OCI-LY3 (cell line): Measurements from ENCODE around the gene HOXA5.

Experiments
- H2AFZ ChIP-seq: fragments of 200-600, 300-600 bp; shearing (Covaris generic); 2 replicates; pipeline ENCODE4 v1.6.0; 2014; ENCODE audit warnings: antibody characterized with exemption, low read depth, low read length
- H3K27ac ChIP-seq: fragments of 200-600, 300-600 bp; sonication (generic); 2 replicates; pipeline ENCODE4 v1.5.1; 2014; ENCODE audit warnings: mild to moderate bottlenecking, low read length, moderate library complexity, mixed read lengths
- H3K27me3 ChIP-seq: fragments of 200-600, 300-600 bp; sonication (generic); 2 replicates; pipeline ENCODE4 v1.6.1; 2014; ENCODE audit warnings: low read depth, low read length, mixed read lengths
- H3K36me3 ChIP-seq: fragments of 200-600, 300-600 bp; sonication (generic); replicated peaks from 2 replicates; pipeline ENCODE3; 2014; ENCODE audit warnings: low read depth, low read length, mixed read lengths
- H3K4me1 ChIP-seq: fragments of 300-600, 200-600 bp; sonication (generic); 2 replicates; pipeline ENCODE4 v1.6.1; 2014; ENCODE audit warnings: low read length, mixed read lengths
- H3K4me2 ChIP-seq: fragments of 200-600, 300-600 bp; sonication (generic); 2 replicates; pipeline ENCODE4 v1.6.1; 2014; ENCODE audit warnings: low read length, mixed read lengths
- H3K4me3 ChIP-seq: fragments of 300-600, 200-600 bp; sonication (generic); 2 replicates; pipeline ENCODE4 v1.5.1; 2014; ENCODE audit warnings: antibody characterized with exemption, mild to moderate bottlenecking, low read length, moderate library complexity
- H3K79me2 ChIP-seq: fragments of 300-600, 200-600 bp; shearing (Covaris generic); 2 replicates; pipeline ENCODE4 v1.6.1; 2014; ENCODE audit warnings: mild to moderate bottlenecking, low read length, mixed read lengths
- H3K9ac ChIP-seq: fragments of 300-600, 200-600 bp; shearing (Covaris generic); 2 replicates; pipeline ENCODE4 v1.6.0; 2014; ENCODE audit warnings: mild to moderate bottlenecking, low read length, moderate library complexity
- H3K9me3 ChIP-seq: fragments of 200-600, 300-600 bp; shearing (Covaris generic); 2 replicates; pipeline ENCODE4 v1.6.1; 2014; ENCODE audit warnings: low read length, mixed read lengths; ENCODE audit not compliant: insufficient read depth
- H4K20me1 ChIP-seq: fragments of 200-600, 300-600 bp; sonication (generic); 2 replicates; pipeline ENCODE4 v1.6.1; 2016; ENCODE audit warnings: low read length, mixed read lengths; ENCODE audit not compliant: insufficient read depth
- EZH2phosphoT487 ChIP-seq: fragments of 200-600 bp; shearing (Covaris generic); IDR thresholded peaks from 2 replicates; pipeline ENCODE4 v1.6.1; 2018; ENCODE audit warnings: antibody characterized with exemption, mixed run types, low read depth
- TF ChIP-seq, protein P1 (sequence below): fragments of 200-600, 300-600 bp; sonication (generic); IDR thresholded peaks from 2 replicates; pipeline ENCODE4 v1.5.1; 2014; ENCODE audit warnings: antibody characterized with exemption, low read length, low read depth

HOXA5 gene

DNA sequence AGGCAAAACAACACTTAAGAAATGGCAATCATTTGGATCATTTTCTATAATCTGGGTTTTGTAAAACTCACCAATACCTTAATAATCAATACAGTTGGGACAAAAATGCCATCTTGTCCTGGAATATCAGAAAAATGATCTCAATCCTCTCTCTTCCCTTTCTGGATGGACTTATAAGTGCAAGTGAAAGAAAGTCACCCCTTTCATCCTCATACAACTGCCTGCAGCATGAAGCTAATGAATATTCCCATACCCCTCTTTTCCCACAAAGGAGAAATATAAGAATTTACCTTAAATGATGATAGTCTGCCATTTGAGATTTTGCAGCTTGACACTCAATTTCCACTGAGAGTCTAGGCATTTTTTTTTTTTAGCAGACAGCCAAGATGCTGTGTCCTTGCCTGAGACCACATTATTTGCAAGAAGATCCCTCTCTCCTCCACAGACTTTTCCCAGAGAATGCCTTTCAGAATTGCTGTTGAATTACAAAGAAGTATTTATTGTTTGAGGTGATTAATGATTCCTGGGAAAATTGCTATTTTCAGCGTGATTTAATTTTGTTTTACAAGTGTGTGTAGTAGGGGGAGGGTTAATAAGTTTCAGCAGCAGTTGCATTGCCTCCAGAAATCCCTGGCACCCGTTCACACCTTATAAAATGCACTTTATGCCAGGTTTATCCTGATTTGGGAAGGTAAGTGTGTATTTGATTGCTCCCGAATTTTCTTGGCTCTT, 16.7 kb downstream of the HOXA5 start:
- Histone ChIP-seq H3K27me3 (no peaks in the 10 kb centered on the region; the same call in 1 of the 2 replicates), H3K79me2 (no peaks in the 10 kb centered on the region), H3K4me3 (no peak overlapping the region), H3K9me3 (no peaks in the 10 kb centered on the region), H3K27ac (no peak overlapping the region), H4K20me1 (no peaks in the 10 kb centered on the region), H2AFZ (no peak overlapping the region), H3K36me3 (no peaks in the 10 kb centered on the region), H3K4me1 (no peaks in the 10 kb centered on the region), H3K9ac (no peak overlapping the region), H3K4me2 (no peak overlapping the region)
- TF ChIP-seq EZH2phosphoT487, result no peak
- TF ChIP-seq, protein P1, sequence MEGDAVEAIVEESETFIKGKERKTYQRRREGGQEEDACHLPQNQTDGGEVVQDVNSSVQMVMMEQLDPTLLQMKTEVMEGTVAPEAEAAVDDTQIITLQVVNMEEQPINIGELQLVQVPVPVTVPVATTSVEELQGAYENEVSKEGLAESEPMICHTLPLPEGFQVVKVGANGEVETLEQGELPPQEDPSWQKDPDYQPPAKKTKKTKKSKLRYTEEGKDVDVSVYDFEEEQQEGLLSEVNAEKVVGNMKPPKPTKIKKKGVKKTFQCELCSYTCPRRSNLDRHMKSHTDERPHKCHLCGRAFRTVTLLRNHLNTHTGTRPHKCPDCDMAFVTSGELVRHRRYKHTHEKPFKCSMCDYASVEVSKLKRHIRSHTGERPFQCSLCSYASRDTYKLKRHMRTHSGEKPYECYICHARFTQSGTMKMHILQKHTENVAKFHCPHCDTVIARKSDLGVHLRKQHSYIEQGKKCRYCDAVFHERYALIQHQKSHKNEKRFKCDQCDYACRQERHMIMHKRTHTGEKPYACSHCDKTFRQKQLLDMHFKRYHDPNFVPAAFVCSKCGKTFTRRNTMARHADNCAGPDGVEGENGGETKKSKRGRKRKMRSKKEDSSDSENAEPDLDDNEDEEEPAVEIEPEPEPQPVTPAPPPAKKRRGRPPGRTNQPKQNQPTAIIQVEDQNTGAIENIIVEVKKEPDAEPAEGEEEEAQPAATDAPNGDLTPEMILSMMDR, result no peak

DNA sequence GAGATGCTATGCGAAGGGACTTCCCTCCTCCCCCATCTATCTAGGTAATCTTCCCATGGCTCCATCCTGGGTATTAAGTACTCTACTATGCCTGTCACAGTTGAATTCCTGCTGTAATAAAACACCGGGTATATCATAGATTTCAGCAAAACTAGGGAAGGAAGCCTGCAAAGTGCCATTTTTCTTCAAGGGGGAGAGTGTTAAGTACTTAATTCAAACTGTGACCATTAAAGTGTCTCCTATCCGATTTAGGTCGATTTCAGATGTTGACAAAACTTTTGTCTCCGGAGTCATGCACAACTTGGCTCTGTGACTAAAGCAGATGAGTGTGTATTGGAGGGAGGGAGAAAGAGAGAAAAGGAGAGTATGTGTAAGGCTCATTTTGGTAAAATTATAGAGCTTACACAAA, 17.5 kb downstream of the HOXA5 start:
- Histone ChIP-seq H3K36me3 (no peaks in the 10 kb centered on the region), H3K79me2 (no peaks in the 10 kb centered on the region), H3K4me2 (no peak overlapping the region), H3K27ac (no peak overlapping the region), H4K20me1 (no peaks in the 10 kb centered on the region), H2AFZ (no peak overlapping the region), H3K4me3 (no peak overlapping the region), H3K9ac (no peak overlapping the region), H3K4me1 (no peaks in the 10 kb centered on the region), H3K9me3 (no peaks in the 10 kb centered on the region), H3K27me3 (no peaks in the 10 kb centered on the region; the same call in 1 of the 2 replicates)
- no peak for TF ChIP-seq EZH2phosphoT487
- TF ChIP-seq, protein P1, result no peak

DNA sequence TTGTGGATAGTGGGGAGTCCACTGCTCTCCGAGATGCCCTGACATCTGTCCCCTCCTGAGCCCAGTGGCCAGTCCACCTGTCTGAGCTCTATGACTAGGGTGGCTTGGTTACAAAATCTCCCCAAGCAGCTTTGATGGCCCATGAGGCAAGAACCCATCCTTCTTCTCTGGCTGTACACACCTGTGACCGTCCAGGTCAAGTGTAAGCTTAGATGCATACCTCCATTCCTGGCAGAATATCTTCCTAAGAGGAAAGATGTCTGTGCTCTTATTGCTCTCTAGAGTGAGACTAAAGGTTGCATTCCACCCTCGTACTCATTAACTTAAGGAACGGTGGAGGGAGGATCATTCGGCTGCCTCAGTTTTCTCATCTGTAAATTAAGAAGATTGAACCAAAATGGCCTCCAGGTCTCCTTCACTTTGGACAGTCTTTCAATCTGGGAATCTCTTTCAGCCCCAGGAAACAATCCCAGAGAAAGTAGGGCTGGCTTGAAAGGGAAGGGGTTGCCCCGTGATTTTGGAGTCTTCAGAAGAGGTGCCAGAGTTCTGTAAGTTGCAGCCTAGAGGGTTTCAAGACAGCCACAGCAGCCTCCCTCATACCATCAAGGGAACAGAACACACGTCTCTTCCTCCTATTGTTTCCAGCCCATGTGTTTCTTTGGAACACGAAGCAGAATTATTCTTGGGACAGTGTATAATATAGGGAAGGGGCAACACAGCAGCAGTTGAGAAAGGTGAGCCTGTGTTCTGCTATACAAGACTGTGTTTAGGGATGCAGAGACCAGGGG, 18.4 kb downstream of the HOXA5 start:
- Histone ChIP-seq H3K79me2 (no peaks in the 10 kb centered on the region), H3K9me3 (no peaks in the 10 kb centered on the region), H3K36me3 (no peaks in the 10 kb centered on the region), H4K20me1 (no peaks in the 10 kb centered on the region), H3K27ac (no peak overlapping the region), H3K4me3 (no peak overlapping the region), H3K4me1 (no peaks in the 10 kb centered on the region), H3K9ac (no peak overlapping the region), H3K4me2 (no peak overlapping the region), H3K27me3 (no peaks in the 10 kb centered on the region; the same call in 1 of the 2 replicates), H2AFZ (no peak overlapping the region)
- TF ChIP-seq, protein P1, result no peak
- no peak for TF ChIP-seq EZH2phosphoT487

DNA sequence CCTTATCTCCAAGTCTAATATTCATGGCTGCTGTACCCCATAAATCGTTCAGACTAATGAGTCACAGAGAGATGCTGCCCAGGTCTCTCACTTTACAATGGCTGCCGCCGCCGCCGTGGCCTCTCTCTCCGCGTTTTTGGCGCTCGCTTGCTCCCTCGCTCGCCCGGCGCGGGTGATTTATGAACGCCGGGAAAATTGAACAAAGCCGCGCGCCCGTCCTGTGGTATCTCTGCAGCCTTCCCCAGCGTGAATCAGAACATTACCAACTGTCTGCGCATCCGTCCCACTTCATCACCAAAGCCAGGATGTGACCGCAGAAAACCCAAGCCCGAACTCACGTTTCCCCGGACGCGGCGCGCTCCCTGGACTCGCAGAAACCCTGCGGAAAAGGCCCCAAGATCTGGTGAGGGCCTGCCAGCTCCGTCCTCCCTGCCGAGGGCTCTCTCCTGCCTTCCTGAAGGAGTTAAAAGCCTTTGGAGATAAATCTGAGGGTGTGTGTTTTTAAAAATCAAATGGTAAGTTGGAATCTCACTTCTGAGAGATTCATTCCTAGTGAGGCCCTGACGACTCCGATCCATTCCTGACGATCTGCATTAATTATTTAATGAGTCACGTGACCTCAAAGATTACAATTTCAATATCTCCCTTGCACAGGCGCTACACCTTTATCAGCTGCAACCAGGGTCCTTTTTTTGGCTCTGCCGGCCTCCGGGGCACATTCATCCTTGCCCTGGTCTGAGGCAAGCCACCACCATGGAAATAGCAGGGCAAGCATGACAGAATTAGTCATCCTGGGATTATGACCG, 19.2 kb downstream of the HOXA5 start:
- Histone ChIP-seq H3K79me2 (no peaks in the 10 kb centered on the region), H3K9ac (no peak overlapping the region), H3K4me3 (no peak overlapping the region), H3K36me3 (no peaks in the 10 kb centered on the region), H3K27me3 (no peaks in the 10 kb centered on the region; the same call in 1 of the 2 replicates), H4K20me1 (no peaks in the 10 kb centered on the region), H2AFZ (no peak overlapping the region), H3K4me1 (no peaks in the 10 kb centered on the region), H3K9me3 (no peaks in the 10 kb centered on the region), H3K4me2 (no peak overlapping the region), H3K27ac (no peak overlapping the region)
- TF ChIP-seq, protein P1, result no peak
- no peak for TF ChIP-seq EZH2phosphoT487
